Panc1 (cell line): ENCODE measurements around the gene PCNT.

Experiments used
- CTCF ChIP-seq: fragments of 450-650 bp; IDR thresholded peaks from 2 replicates; pipeline ENCODE4 v1.5.1; 2017; ENCODE audit warnings: mild to moderate bottlenecking
- POLR2AphosphoS5 ChIP-seq: IDR thresholded peaks from 2 replicates; pipeline ENCODE4 v1.6.1; 2012; ENCODE audit warnings: mild to moderate bottlenecking, low read depth, low read length, moderate library complexity
- REST ChIP-seq, 2 experiments: IDR thresholded peaks; 2 replicates each; pipeline ENCODE4 v1.6.1; 2011 to 2012; ENCODE audit warnings: low read depth in 2 of 2, control low read depth in 1 of 2, low read length in 1 of 2, mild to moderate bottlenecking in 1 of 2, moderate library complexity in 1 of 2; ENCODE audit not compliant: insufficient read depth in 1 of 2
- SIN3A ChIP-seq: IDR thresholded peaks from 2 replicates; pipeline ENCODE4 v1.6.1; 2012; ENCODE audit warnings: low read depth, mild to moderate bottlenecking, low read length, moderate library complexity, borderline replicate concordance; ENCODE audit not compliant: insufficient read depth
- TCF7L2 ChIP-seq: IDR thresholded peaks from 2 replicates; pipeline ENCODE4 v1.6.1; 2011; ENCODE audit warnings: mild to moderate bottlenecking, low read depth, low read length, inconsistent platforms

GRCh38 chr21:46314441-46315020 lies 9.4 kb upstream of the PCNT start:
- TF ChIP-seq CTCF (no peak), POLR2AphosphoS5 (no peak), TCF7L2 (no peak), SIN3A (no peak), REST (IDR thresholded peaks at IDR 0.05; ENCODE audit: insufficient read depth in 1 of 2, low read depth in 2 of 2, low read length in 1 of 2) (no peak)
